Endothelial cell (in vitro differentiated cells): ENCODE results near the gene PLEKHM2. TPM values are rescaled to one million over a fixed set of nuclear protein-coding genes. Genes with fewer than 3 reads are reported as not detected.
A peak's percentile ranks its signal among the peaks of the same experiment; 100 is the strongest.

Experiments
- DNase-seq: peaks from one replicate; pipeline ENCODE4 v3.0.0; 2021; ENCODE audit warnings: low spot score
- H3K27ac Mint-ChIP-seq: one replicate; pipeline ENCODE4 v1.8.0; 2021; ENCODE audit warnings: mixed read lengths, inconsistent platforms; ENCODE audit not compliant: unreplicated experiment
- H3K27me3 Mint-ChIP-seq: one replicate; pipeline ENCODE4 v1.8.0; 2021; ENCODE audit warnings: mild to moderate bottlenecking, moderate library complexity, mixed read lengths, inconsistent platforms; ENCODE audit not compliant: unreplicated experiment
- H3K36me3 Mint-ChIP-seq: one replicate; pipeline ENCODE4 v1.8.0; 2021; ENCODE audit warnings: mild to moderate bottlenecking, low read depth, mixed read lengths, inconsistent platforms; ENCODE audit not compliant: unreplicated experiment
- H3K4me1 Mint-ChIP-seq: one replicate; pipeline ENCODE4 v1.8.0; 2021; ENCODE audit warnings: mild to moderate bottlenecking, mixed read lengths, inconsistent platforms; ENCODE audit not compliant: unreplicated experiment
- H3K4me3 Mint-ChIP-seq: one replicate; pipeline ENCODE4 v1.8.0; 2021; ENCODE audit warnings: mild to moderate bottlenecking, mixed read lengths, inconsistent platforms; ENCODE audit not compliant: unreplicated experiment
- H3K9me3 Mint-ChIP-seq: one replicate; pipeline ENCODE4 v1.8.0; 2021; ENCODE audit warnings: mixed read lengths, inconsistent platforms; ENCODE audit not compliant: unreplicated experiment
- CTCF ChIP-seq: fragments of 200-600 bp; sonication (generic); IDR thresholded peaks from one replicate; pipeline ENCODE4 v1.5.0; 2021; ENCODE audit warnings: antibody characterized with exemption; ENCODE audit not compliant: unreplicated experiment
- total RNA-seq: library from RNA; stranded (reverse); fragmentation: NEBNext Ultra II Directional; extraction: Animal tissue kit (Norgen Biotek cat#: 25700); gene quantifications from one replicate; pipeline ENCODE4 v1.2.1, GENCODE V29; 2021; ENCODE audit not compliant: unreplicated experiment

Gene PLEKHM2
- total RNA-seq, 1 donor from 2014 or later, result 82.3 TPM

- Mint-ChIP-seq H3K4me3 (no peak overlapping the region), H3K9me3 (no peaks in the 10 kb centered on the region), H3K27me3 (peaks cover 3% of the 10 kb centered on the region), H3K4me1 (peaks cover 14% of the 10 kb centered on the region), H3K27ac (no peak overlapping the region), H3K36me3 (peaks cover 9% of the 10 kb centered on the region)
- TF ChIP-seq CTCF, result no peak
- no peak for DNase-seq
Measured at GRCh38 chr1:15674386-15675159, 9.5 kb upstream of the PLEKHM2 start.

GRCh38 chr1:15676010-15676409 lies 8.1 kb upstream of the PLEKHM2 start:
- no peak for DNase-seq
- H3K4me1 Mint-ChIP-seq, result peaks cover 14% of the 10 kb centered on the region
- peaks cover 9% of the 10 kb centered on the region for H3K36me3 Mint-ChIP-seq
- no peak overlapping the region for H3K27ac Mint-ChIP-seq
- no peak overlapping the region for H3K4me3 Mint-ChIP-seq
- TF ChIP-seq CTCF, result no peak
- H3K9me3 Mint-ChIP-seq, result no peaks in the 10 kb centered on the region
- peaks cover 3% of the 10 kb centered on the region for H3K27me3 Mint-ChIP-seq

GRCh38 chr1:15676688-15677661 lies 7.1 kb upstream of the PLEKHM2 start:
- Mint-ChIP-seq H3K36me3 (peaks cover 9% of the 10 kb centered on the region), H3K27me3 (peaks cover 6% of the 10 kb centered on the region), H3K27ac (peak overlapping the region; percentile 31), H3K4me1 (peaks cover 14% of the 10 kb centered on the region), H3K9me3 (no peaks in the 10 kb centered on the region), H3K4me3 (peak overlapping the region; percentile 63)
- DNase-seq, result no peak
- TF ChIP-seq CTCF, result no peak

GRCh38 chr1:15678578-15678977 lies 5.5 kb upstream of the PLEKHM2 start:
- TF ChIP-seq CTCF, result no peak
- H3K4me3 Mint-ChIP-seq, result no peak overlapping the region
- H3K27me3 Mint-ChIP-seq, result peaks cover 9% of the 10 kb centered on the region
- peaks cover 18% of the 10 kb centered on the region for H3K4me1 Mint-ChIP-seq
- no peaks in the 10 kb centered on the region for H3K9me3 Mint-ChIP-seq
- no peak for DNase-seq
- H3K36me3 Mint-ChIP-seq, result peaks cover 12% of the 10 kb centered on the region
- H3K27ac Mint-ChIP-seq, result no peak overlapping the region
